HL-60 (cell line): ENCODE results near the gene CLEC2B.

Experiments used
- DNase-seq, 2 experiments: peaks; one replicate each; pipeline ENCODE4 v3.0.0-alpha.2; 2010 to 2020; ENCODE audit warnings: low read depth in 1 of 2, low spot score in 1 of 2
- H3K27ac ChIP-seq: fragments of 250-450 bp; sonication (Bioruptor Pico); replicated peaks from 2 replicates; pipeline ENCODE4 v1.5.1; 2020; ENCODE audit warnings: mild to moderate bottlenecking, moderate library complexity
- H3K27me3 ChIP-seq: fragments of 250-450 bp; sonication (Bioruptor Pico); 2 replicates; pipeline ENCODE4 v1.5.1; 2021; ENCODE audit warnings: mild to moderate bottlenecking, moderate library complexity; ENCODE audit not compliant: insufficient read depth, poor library complexity, severe bottlenecking
- H3K4me3 ChIP-seq: replicated peaks from 2 replicates; pipeline ENCODE4 v1.5.1; 2011; ENCODE audit warnings: mild to moderate bottlenecking, control low read depth, low read length; ENCODE audit not compliant: insufficient read depth
- CTCF ChIP-seq: IDR thresholded peaks from one replicate; pipeline ENCODE4 v1.5.1; 2011; ENCODE audit warnings: low read length, control low read depth, inconsistent platforms; ENCODE audit not compliant: insufficient read depth
- GABPA ChIP-seq: IDR thresholded peaks from 2 replicates; pipeline ENCODE4 v1.6.1; 2012; ENCODE audit warnings: low read depth
- POLR2AphosphoS5 ChIP-seq: IDR thresholded peaks from 2 replicates; pipeline ENCODE4 v1.6.1; 2012; ENCODE audit warnings: low read depth
- SPI1 ChIP-seq: IDR thresholded peaks from 2 replicates; pipeline ENCODE4 v1.6.1; 2012; ENCODE audit warnings: low read depth, mild to moderate bottlenecking, borderline replicate concordance
- TF ChIP-seq, protein P1 (sequence below): IDR thresholded peaks from 2 replicates; pipeline ENCODE4 v1.6.1; 2012; ENCODE audit warnings: low read depth; ENCODE audit not compliant: insufficient replicate concordance

CLEC2B gene

GRCh38 chr12:9872742-9873141 lies 3.6 kb upstream of the CLEC2B start:
- H3K27ac ChIP-seq = no peak overlapping the region
- DNase-seq = no peak
- TF ChIP-seq, protein P1, sequence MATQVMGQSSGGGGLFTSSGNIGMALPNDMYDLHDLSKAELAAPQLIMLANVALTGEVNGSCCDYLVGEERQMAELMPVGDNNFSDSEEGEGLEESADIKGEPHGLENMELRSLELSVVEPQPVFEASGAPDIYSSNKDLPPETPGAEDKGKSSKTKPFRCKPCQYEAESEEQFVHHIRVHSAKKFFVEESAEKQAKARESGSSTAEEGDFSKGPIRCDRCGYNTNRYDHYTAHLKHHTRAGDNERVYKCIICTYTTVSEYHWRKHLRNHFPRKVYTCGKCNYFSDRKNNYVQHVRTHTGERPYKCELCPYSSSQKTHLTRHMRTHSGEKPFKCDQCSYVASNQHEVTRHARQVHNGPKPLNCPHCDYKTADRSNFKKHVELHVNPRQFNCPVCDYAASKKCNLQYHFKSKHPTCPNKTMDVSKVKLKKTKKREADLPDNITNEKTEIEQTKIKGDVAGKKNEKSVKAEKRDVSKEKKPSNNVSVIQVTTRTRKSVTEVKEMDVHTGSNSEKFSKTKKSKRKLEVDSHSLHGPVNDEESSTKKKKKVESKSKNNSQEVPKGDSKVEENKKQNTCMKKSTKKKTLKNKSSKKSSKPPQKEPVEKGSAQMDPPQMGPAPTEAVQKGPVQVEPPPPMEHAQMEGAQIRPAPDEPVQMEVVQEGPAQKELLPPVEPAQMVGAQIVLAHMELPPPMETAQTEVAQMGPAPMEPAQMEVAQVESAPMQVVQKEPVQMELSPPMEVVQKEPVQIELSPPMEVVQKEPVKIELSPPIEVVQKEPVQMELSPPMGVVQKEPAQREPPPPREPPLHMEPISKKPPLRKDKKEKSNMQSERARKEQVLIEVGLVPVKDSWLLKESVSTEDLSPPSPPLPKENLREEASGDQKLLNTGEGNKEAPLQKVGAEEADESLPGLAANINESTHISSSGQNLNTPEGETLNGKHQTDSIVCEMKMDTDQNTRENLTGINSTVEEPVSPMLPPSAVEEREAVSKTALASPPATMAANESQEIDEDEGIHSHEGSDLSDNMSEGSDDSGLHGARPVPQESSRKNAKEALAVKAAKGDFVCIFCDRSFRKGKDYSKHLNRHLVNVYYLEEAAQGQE = no peak
- no peak for TF ChIP-seq CTCF
- TF ChIP-seq SPI1 = no peak
- TF ChIP-seq POLR2AphosphoS5 = no peak
- TF ChIP-seq GABPA = no peak
- no peak overlapping the region for H3K4me3 ChIP-seq
- no peaks in the 10 kb centered on the region for H3K27me3 ChIP-seq

GRCh38 chr12:9872162-9872561 lies 3.0 kb upstream of the CLEC2B start:
- Histone ChIP-seq H3K27me3 (no peaks in the 10 kb centered on the region), H3K27ac (no peak overlapping the region), H3K4me3 (no peak overlapping the region)
- no peak for TF ChIP-seq CTCF
- no peak for TF ChIP-seq GABPA
- TF ChIP-seq, protein P1 = no peak
- no peak for TF ChIP-seq POLR2AphosphoS5
- no peak for TF ChIP-seq SPI1
- no peak for DNase-seq

GRCh38 chr12:9870286-9870866 lies 1.2 kb upstream of the CLEC2B start:
- Histone ChIP-seq H3K4me3 (no peak overlapping the region), H3K27me3 (no peaks in the 10 kb centered on the region), H3K27ac (peak overlapping the region; percentile 64)
- TF ChIP-seq GABPA (no peak), SPI1 (no peak), POLR2AphosphoS5 (no peak), CTCF (no peak)
- TF ChIP-seq, protein P1 = no peak
- no peak for DNase-seq
